ENCODE data around the gene C22orf39. TPM values are rescaled to one million over a fixed set of nuclear protein-coding genes. Genes with fewer than 3 reads are reported as not detected.
A peak's percentile ranks its signal among the peaks of the same experiment; 100 is the strongest.

The C22orf39 gene
- total RNA-seq, 2 experiments from 2014 or later: 52.1 to 64.8 TPM

GRCh38 chr22:19479355-19480172, 32.1 kb upstream of the C22orf39 start, which contains the start of gene CDC45:
TSS of gene CDC45 (plus strand) at chr22:19479920. CDS start at chr22:19479969, 49 bp downstream.
- ChIA-PET CTCF (ENCODE audit: unreplicated experiment) (no interaction called here), POLR2A (interaction anchor here (0.6 to 1.6 kb wide), 9 partner anchors 52 to 1505 kb away, joined by 3 to 6 read pairs (median 4); no protein-coding TSS in a partner anchor)
- Histone ChIP-seq H3K27ac (ENCODE audit: low read depth, low read length, poor library complexity, severe bottlenecking) (peak within 1 kb of the TSS; percentile 75), H2AFZ (ENCODE audit: low read length) (peak within 1 kb of the TSS; percentile 78), H3K4me1 (ENCODE audit: insufficient read depth, low read length, poor library complexity, severe bottlenecking) (peaks cover 14% of the 10 kb centered on the region), H3K36me3 (ENCODE audit: insufficient read depth, low read length) (peaks cover 55% of the 10 kb centered on the region), H4K20me1 (ENCODE audit: insufficient read depth, low read length) (peaks cover 19% of the 10 kb centered on the region), H3K9me3 (ENCODE audit: low read length) (no peaks in the 10 kb centered on the region), H3K4me2 (ENCODE audit: low read length) (peak within 1 kb of the TSS; percentile 100), H3K9me2 (ENCODE audit: insufficient read depth, low read length) (no peaks in the 10 kb centered on the region), H3K79me2 (ENCODE audit: insufficient read depth, low read depth, low read length) (peaks cover 66% of the 10 kb centered on the region), H3K4me3 (ENCODE audit: low read depth, low read length, poor library complexity, severe bottlenecking) (peak within 1 kb of the TSS; percentile 94)
- TF ChIP-seq EZH2phosphoT487 (IDR thresholded peaks at IDR 0.05; ENCODE audit: borderline replicate concordance, low read depth, low read length): no peak
- TF ChIP-seq CTCF (conservative IDR thresholded peaks at IDR 0.05; ENCODE audit: low read length): no peak
- intact Hi-C loops (cut with micrococcal nuclease; ENCODE audit: unreplicated experiment): loop anchor here (5.0 kb wide), 1 partner anchor 32 kb away; the partner anchor contains the start of gene C22orf39
- peak; percentile 98 for DNase-seq (ENCODE audit: low spot score)
- no TSS peak for BruUV-seq (replicated peaks)

GRCh38 chr22:19478901-19479354, 31.4 kb upstream of the C22orf39 start, which contains the start of gene UFD1:
TSS of gene UFD1 (minus strand) at chr22:19479193. CDS start at chr22:19479085, 108 bp downstream.
- Histone ChIP-seq H3K36me3 (ENCODE audit: insufficient read depth, low read length) (peaks cover 52% of the 10 kb centered on the region), H3K4me2 (ENCODE audit: low read length) (peak within 1 kb of the TSS; percentile 100), H3K27ac (ENCODE audit: low read depth, low read length, poor library complexity, severe bottlenecking) (peak within 1 kb of the TSS; percentile 75), H3K4me1 (ENCODE audit: insufficient read depth, low read length, poor library complexity, severe bottlenecking) (peaks cover 14% of the 10 kb centered on the region), H2AFZ (ENCODE audit: low read length) (peak within 1 kb of the TSS; percentile 78), H4K20me1 (ENCODE audit: insufficient read depth, low read length) (peaks cover 19% of the 10 kb centered on the region), H3K9me2 (ENCODE audit: insufficient read depth, low read length) (no peaks in the 10 kb centered on the region), H3K4me3 (ENCODE audit: low read depth, low read length, poor library complexity, severe bottlenecking) (peak within 1 kb of the TSS; percentile 94), H3K9me3 (ENCODE audit: low read length) (no peaks in the 10 kb centered on the region), H3K79me2 (ENCODE audit: insufficient read depth, low read depth, low read length) (peaks cover 68% of the 10 kb centered on the region)
- TF ChIP-seq CTCF (conservative IDR thresholded peaks at IDR 0.05; ENCODE audit: low read length): no peak
- TF ChIP-seq EZH2phosphoT487 (IDR thresholded peaks at IDR 0.05; ENCODE audit: borderline replicate concordance, low read depth, low read length): no peak
- DNase-seq (ENCODE audit: low spot score): peak; percentile 86
- CTCF ChIA-PET (ENCODE audit: unreplicated experiment): interaction anchor here (1.1 kb wide), 1 partner anchor 153 kb away, joined by 3 read pairs; no protein-coding TSS in a partner anchor
- POLR2A ChIA-PET: interaction anchor here (0.6 to 1.0 kb wide), 4 partner anchors 88 to 301 kb away, joined by 3 to 5 read pairs (median 4); no protein-coding TSS in a partner anchor
- no TSS peak for BruUV-seq (replicated peaks)
- intact Hi-C loops (cut with micrococcal nuclease; ENCODE audit: unreplicated experiment): no loop called here

All from OCI-LY7 (cell line).